ENCODE measurements around the gene MAVS. TPM values are rescaled to one million over a fixed set of nuclear protein-coding genes. Genes with fewer than 3 reads are reported as not detected.
A peak's percentile ranks its signal among the peaks of the same experiment; 100 is the strongest.

Gene MAVS
- total RNA-seq (14.6 TPM), polyA plus RNA-seq (ENCODE audit: insufficient read depth in 1 of 8, insufficient read length in 8 of 8, low replicate concordance in 1 of 8) (10 to 100 TPM; 17.5 to 26.2 (median 21.0) TPM)
- long read RNA-seq, donor 1, full-length matches to known transcripts: 2 of 2 reads
- long read RNA-seq, donor 1, partial matches to known transcripts: 0 of 2 reads
- long read RNA-seq, donor 1, other reads (novel, unspliced or antisense): 0 of 2 reads
- long read RNA-seq, donor 2: 0 reads
- long read RNA-seq, donor 3, full-length matches to known transcripts: 5 of 5 reads
- long read RNA-seq, donor 3, partial matches to known transcripts: 0 of 5 reads
- long read RNA-seq, donor 3, other reads (novel, unspliced or antisense): 0 of 5 reads
- long read RNA-seq, donor 4, partial matches to known transcripts: 7 of 7 reads
- long read RNA-seq, donor 4, other reads (novel, unspliced or antisense): 0 of 7 reads
- long read RNA-seq, donor 5, full-length matches to known transcripts: 1 of 1 reads
- long read RNA-seq, donor 5, partial matches to known transcripts: 0 of 1 reads
- long read RNA-seq, donor 5, other reads (novel, unspliced or antisense): 0 of 1 reads
- long read RNA-seq, donor 6, full-length matches to known transcripts: 4 of 4 reads
- long read RNA-seq, donor 6, partial matches to known transcripts: 0 of 4 reads
- long read RNA-seq, donor 6, other reads (novel, unspliced or antisense): 0 of 4 reads
- long read RNA-seq, donor 7, partial matches to known transcripts: 6 of 6 reads
- long read RNA-seq, donor 7, other reads (novel, unspliced or antisense): 0 of 6 reads
- long read RNA-seq, donor 8, full-length matches to known transcripts: 1 of 7 reads
- long read RNA-seq, donor 8, partial matches to known transcripts: 6 of 7 reads
- long read RNA-seq, donor 8, other reads (novel, unspliced or antisense): 0 of 7 reads
- long read RNA-seq, donor 9, full-length matches to known transcripts: 1 of 8 reads
- long read RNA-seq, donor 9, partial matches to known transcripts: 7 of 8 reads
- long read RNA-seq, donor 9, other reads (novel, unspliced or antisense): 0 of 8 reads
- long read RNA-seq, donor 10, full-length matches to known transcripts: 2 of 14 reads
- long read RNA-seq, donor 10, partial matches to known transcripts: 12 of 14 reads
- long read RNA-seq, donor 10, other reads (novel, unspliced or antisense): 0 of 14 reads
- long read RNA-seq, donor 11: 0 reads

- Histone ChIP-seq H3K4me1 (ENCODE audit: control insufficient read depth, insufficient read depth, low read length) (peaks cover 11% of the 10 kb centered on the region), H3K27ac (ENCODE audit: low read length) (peak within 1 kb of the TSS; percentile 88), H3K9me3 (replicated peaks; ENCODE audit: control insufficient read depth, low read depth, low read length) (no peaks in the 10 kb centered on the region), H3K27me3 (ENCODE audit: control insufficient read depth, insufficient read depth, low read length) (no peaks in the 10 kb centered on the region), H3K4me3 (ENCODE audit: low read length) (peak within 1 kb of the TSS; percentile 96), H3K36me3 (ENCODE audit: control insufficient read depth, insufficient read depth, low read length) (peaks cover 11% of the 10 kb centered on the region)
- peak; percentile 94 for DNase-seq
- WGBS (ENCODE audit: insufficient coverage): under 1% methylated on average over 67 of the region's 72 CpGs
Observed at GRCh38 chr20:3846740-3847428, at the start of gene MAVS. Gene MAVS, plus strand, starts transcription at chr20:3846834. Its CDS starts 7,791 bp downstream, at chr20:3854625.

GRCh38 chr20:3797226-3797545 lies 49.4 kb upstream of the MAVS start:
- H3K36me3 ChIP-seq (ENCODE audit: control insufficient read depth, insufficient read depth, low read length): peaks cover 35% of the 10 kb centered on the region
- peaks cover 59% of the 10 kb centered on the region for H3K4me1 ChIP-seq (ENCODE audit: control insufficient read depth, insufficient read depth, low read length)
- peak overlapping the region; percentile 61 for H3K4me3 ChIP-seq (ENCODE audit: low read length)

GRCh38 chr20:3797592-3798372 lies 48.9 kb upstream of the MAVS start:
- H3K9me3 ChIP-seq (replicated peaks; ENCODE audit: control insufficient read depth, low read depth, low read length): no peaks in the 10 kb centered on the region
- H3K27ac ChIP-seq (ENCODE audit: low read length): peak overlapping the region; percentile 95
- peaks cover 41% of the 10 kb centered on the region for H3K36me3 ChIP-seq (ENCODE audit: control insufficient read depth, insufficient read depth, low read length)
- DNase-seq: peak; percentile 23
- WGBS (ENCODE audit: insufficient coverage): 60% methylated on average over 9 of the region's 19 CpGs
- H3K4me3 ChIP-seq (ENCODE audit: low read length): peak overlapping the region; percentile 61
- no peaks in the 10 kb centered on the region for H3K27me3 ChIP-seq (ENCODE audit: control insufficient read depth, insufficient read depth, low read length)
- peaks cover 64% of the 10 kb centered on the region for H3K4me1 ChIP-seq (ENCODE audit: control insufficient read depth, insufficient read depth, low read length)

More at GRCh38 chr20:3797226-3797545, 49.4 kb upstream of the MAVS start:
- no peaks in the 10 kb centered on the region for H3K27me3 ChIP-seq (ENCODE audit: control insufficient read depth, insufficient read depth, low read length)
- peak; percentile 27 for DNase-seq
- H3K9me3 ChIP-seq (replicated peaks; ENCODE audit: control insufficient read depth, low read depth, low read length): no peaks in the 10 kb centered on the region
- 44% methylated on average over 4 of the region's 5 CpGs for WGBS (ENCODE audit: insufficient coverage)
- H3K27ac ChIP-seq (ENCODE audit: low read length): peak overlapping the region; percentile 95

- Histone ChIP-seq H3K9me3 (replicated peaks; ENCODE audit: control insufficient read depth, low read depth, low read length) (no peaks in the 10 kb centered on the region), H3K4me1 (ENCODE audit: control insufficient read depth, insufficient read depth, low read length) (peaks cover 68% of the 10 kb centered on the region), H3K4me3 (ENCODE audit: low read length) (peak overlapping the region; percentile 14), H3K36me3 (ENCODE audit: control insufficient read depth, insufficient read depth, low read length) (peaks cover 47% of the 10 kb centered on the region), H3K27ac (ENCODE audit: low read length) (peak overlapping the region; percentile 95), H3K27me3 (ENCODE audit: control insufficient read depth, insufficient read depth, low read length) (no peaks in the 10 kb centered on the region)
- DNase-seq: no peak
- 62% methylated on average over 2 of the region's 5 CpGs for WGBS (ENCODE audit: insufficient coverage)
Observed at GRCh38 chr20:3798373-3798768, 48.3 kb upstream of the MAVS start.

GRCh38 chr20:3798908-3799248 lies 47.8 kb upstream of the MAVS start:
- Histone ChIP-seq H3K4me3 (ENCODE audit: low read length) (no peak overlapping the region), H3K36me3 (ENCODE audit: control insufficient read depth, insufficient read depth, low read length) (peaks cover 52% of the 10 kb centered on the region), H3K27me3 (ENCODE audit: control insufficient read depth, insufficient read depth, low read length) (no peaks in the 10 kb centered on the region), H3K4me1 (ENCODE audit: control insufficient read depth, insufficient read depth, low read length) (peaks cover 73% of the 10 kb centered on the region), H3K9me3 (replicated peaks; ENCODE audit: control insufficient read depth, low read depth, low read length) (no peaks in the 10 kb centered on the region), H3K27ac (ENCODE audit: low read length) (peak overlapping the region; percentile 95)
- DNase-seq: peak; percentile 87
- WGBS (ENCODE audit: insufficient coverage): 100% methylated on average over 2 of the region's 3 CpGs

GRCh38 chr20:3800256-3800877 lies 46.3 kb upstream of the MAVS start:
- Histone ChIP-seq H3K4me3 (ENCODE audit: low read length) (no peak overlapping the region), H3K27ac (ENCODE audit: low read length) (peak overlapping the region; percentile 79), H3K36me3 (ENCODE audit: control insufficient read depth, insufficient read depth, low read length) (peaks cover 67% of the 10 kb centered on the region), H3K4me1 (ENCODE audit: control insufficient read depth, insufficient read depth, low read length) (peaks cover 70% of the 10 kb centered on the region), H3K27me3 (ENCODE audit: control insufficient read depth, insufficient read depth, low read length) (no peaks in the 10 kb centered on the region), H3K9me3 (replicated peaks; ENCODE audit: control insufficient read depth, low read depth, low read length) (no peaks in the 10 kb centered on the region)
- 83% methylated on average over 17 of the region's 18 CpGs for WGBS (ENCODE audit: insufficient coverage)
- DNase-seq: no peak

GRCh38 chr20:3800878-3801260 lies 45.8 kb upstream of the MAVS start:
- Histone ChIP-seq H3K36me3 (ENCODE audit: control insufficient read depth, insufficient read depth, low read length) (peaks cover 72% of the 10 kb centered on the region), H3K27ac (ENCODE audit: low read length) (no peak overlapping the region), H3K4me1 (ENCODE audit: control insufficient read depth, insufficient read depth, low read length) (peaks cover 70% of the 10 kb centered on the region), H3K9me3 (replicated peaks; ENCODE audit: control insufficient read depth, low read depth, low read length) (no peaks in the 10 kb centered on the region), H3K27me3 (ENCODE audit: control insufficient read depth, insufficient read depth, low read length) (no peaks in the 10 kb centered on the region), H3K4me3 (ENCODE audit: low read length) (no peak overlapping the region)
- no peak for DNase-seq
- WGBS (ENCODE audit: insufficient coverage): 91% methylated on average over 6 of the region's 8 CpGs

- H3K27me3 ChIP-seq (ENCODE audit: control insufficient read depth, insufficient read depth, low read length): no peaks in the 10 kb centered on the region
- WGBS (ENCODE audit: insufficient coverage): 95% methylated on average over 2 of the region's 4 CpGs
- no peak overlapping the region for H3K27ac ChIP-seq (ENCODE audit: low read length)
- no peaks in the 10 kb centered on the region for H3K9me3 ChIP-seq (replicated peaks; ENCODE audit: control insufficient read depth, low read depth, low read length)
- no peak overlapping the region for H3K4me3 ChIP-seq (ENCODE audit: low read length)
- peaks cover 74% of the 10 kb centered on the region for H3K4me1 ChIP-seq (ENCODE audit: control insufficient read depth, insufficient read depth, low read length)
- DNase-seq: no peak
- peaks cover 76% of the 10 kb centered on the region for H3K36me3 ChIP-seq (ENCODE audit: control insufficient read depth, insufficient read depth, low read length)
Observed at GRCh38 chr20:3801299-3801698, 45.3 kb upstream of the MAVS start.

- H3K27ac ChIP-seq (ENCODE audit: low read length): no peak overlapping the region
- no peaks in the 10 kb centered on the region for H3K9me3 ChIP-seq (replicated peaks; ENCODE audit: control insufficient read depth, low read depth, low read length)
- no peaks in the 10 kb centered on the region for H3K27me3 ChIP-seq (ENCODE audit: control insufficient read depth, insufficient read depth, low read length)
- DNase-seq: no peak
- WGBS (ENCODE audit: insufficient coverage): 90% methylated on average over 13 of the region's 13 CpGs
- peaks cover 76% of the 10 kb centered on the region for H3K4me1 ChIP-seq (ENCODE audit: control insufficient read depth, insufficient read depth, low read length)
- no peak overlapping the region for H3K4me3 ChIP-seq (ENCODE audit: low read length)
- H3K36me3 ChIP-seq (ENCODE audit: control insufficient read depth, insufficient read depth, low read length): peaks cover 76% of the 10 kb centered on the region
Observed at GRCh38 chr20:3801846-3802245, 44.8 kb upstream of the MAVS start.
